ENCODE measurements around the gene APP.
A peak's percentile ranks its signal among the peaks of the same experiment; 100 is the strongest.

The APP gene

GRCh38 chr21:25895565-25896205 is 274.9 kb downstream of the APP start:
- DNase-seq = no peak

GRCh38 chr21:25893191-25893590 is 277.4 kb downstream of the APP start:
- no peak for DNase-seq

- DNase-seq = no peak
Measured at GRCh38 chr21:25891596-25891995, 279.0 kb downstream of the APP start.

GRCh38 chr21:25890001-25890400 is 280.6 kb downstream of the APP start:
- DNase-seq = no peak

- no peak for DNase-seq
Measured at GRCh38 chr21:25888711-25889110, 281.9 kb downstream of the APP start.

- no peak for DNase-seq
Measured at GRCh38 chr21:25887646-25888306, 282.8 kb downstream of the APP start.

- DNase-seq = no peak
Measured at GRCh38 chr21:25887166-25887565, 283.4 kb downstream of the APP start.

- no peak for DNase-seq
Measured at GRCh38 chr21:25885880-25886279, 284.7 kb downstream of the APP start.

GRCh38 chr21:25885405-25885804 is 285.2 kb downstream of the APP start:
- DNase-seq = no peak

- no peak for DNase-seq
Measured at GRCh38 chr21:25884311-25884710, 286.3 kb downstream of the APP start.

GRCh38 chr21:25881524-25882376 is 288.8 kb downstream of the APP start:
- DNase-seq = peak; percentile 61 to 70

- DNase-seq = no peak
Measured at GRCh38 chr21:25879203-25879602, 291.4 kb downstream of the APP start.

- no peak for DNase-seq
Measured at GRCh38 chr21:25878344-25878743, 292.2 kb downstream of the APP start.

GRCh38 chr21:25872271-25872670 is 298.3 kb downstream of the APP start:
- no peak for DNase-seq

- peak; percentile 9 to 21 for DNase-seq
Measured at GRCh38 chr21:25871566-25871965, 299.0 kb downstream of the APP start.

- no peak for DNase-seq
Measured at GRCh38 chr21:25870084-25870483, 300.5 kb downstream of the APP start.

- no peak for DNase-seq
Measured at GRCh38 chr21:25867061-25867460, 303.5 kb downstream of the APP start.

- DNase-seq = no peak
Measured at GRCh38 chr21:25863747-25864146, 306.8 kb downstream of the APP start.

GRCh38 chr21:25863031-25863430 is 307.5 kb downstream of the APP start:
- DNase-seq = no peak

- DNase-seq = peak; percentile 13 to 17
Measured at GRCh38 chr21:25862596-25862995, 308.0 kb downstream of the APP start.

- no peak for DNase-seq
Measured at GRCh38 chr21:25862112-25862511, 308.5 kb downstream of the APP start.

GRCh38 chr21:25859235-25859929 is 311.2 kb downstream of the APP start:
- DNase-seq = no peak

- DNase-seq = no peak
Measured at GRCh38 chr21:25858325-25858724, 312.2 kb downstream of the APP start.

Measured in activated CD4-positive, alpha-beta T cell treated with anti-CD3 and anti-CD28 coated beads, Interleukin-2, amount 50 U/mL, for 48 hours (primary cell).